HG02759 (cell line): ENCODE data around the gene ATP9B.
"Not testable (repeated sequence)": the region's sequence is repeated elsewhere in the genome, so short reads cannot be mapped to it uniquely, and the experiment has no call there.

Source experiments
- ATAC-seq: cut with Tn5 transposase; IDR thresholded peaks from one replicate; pipeline ENCODE4 v1.9.1; 2021; ENCODE audit warnings: mild to moderate bottlenecking, moderate library complexity; ENCODE audit not compliant: unreplicated experiment

ATP9B gene

DNA sequence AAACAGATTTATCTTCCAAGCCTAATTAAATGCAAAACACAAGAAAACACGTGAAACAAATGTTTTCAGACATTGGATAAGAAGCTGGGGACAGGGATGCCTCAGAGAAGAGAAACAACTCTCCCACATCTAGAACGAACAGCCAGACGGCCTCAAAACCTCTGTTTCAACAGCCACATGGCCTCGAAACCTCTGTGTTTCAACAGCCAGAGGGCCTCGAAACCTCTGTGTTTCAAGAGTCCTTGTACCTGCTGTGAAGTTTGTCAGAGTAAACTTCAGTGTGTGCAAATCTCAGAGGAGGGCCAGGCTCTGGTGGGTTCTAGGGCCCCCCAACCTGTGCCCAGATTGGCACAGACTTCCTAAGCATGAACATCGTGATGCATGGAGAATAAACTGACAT lies 283.2 kb downstream of the ATP9B start:
- no peak for ATAC-seq

DNA sequence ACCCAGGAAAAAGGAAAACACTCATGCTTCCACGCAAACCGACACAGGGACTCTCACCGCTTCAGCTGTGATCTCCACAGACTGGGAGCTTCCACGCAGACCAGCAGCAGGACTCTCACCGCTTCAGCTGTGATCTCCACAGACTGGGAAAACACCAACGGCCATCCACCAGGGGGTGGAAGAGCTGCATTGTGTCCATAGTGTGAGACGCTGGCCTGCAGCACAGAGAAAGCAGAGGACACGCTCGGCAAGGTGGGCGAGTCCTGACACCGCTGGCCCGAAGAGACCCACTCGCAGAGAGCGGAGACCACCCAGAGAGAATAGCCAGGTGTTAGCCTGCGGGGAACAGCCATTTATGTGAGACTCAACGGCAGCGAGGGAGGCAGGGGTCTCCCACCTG lies 284.1 kb downstream of the ATP9B start:
- no peak for ATAC-seq

GRCh38 chr18:79354350-79354749 lies 285.2 kb downstream of the ATP9B start:
- ATAC-seq: no peak

- ATAC-seq: peak; percentile 51
Measured at GRCh38 chr18:79355433-79356335, 286.5 kb downstream of the ATP9B start.

- ATAC-seq: peak; percentile 89
Measured at GRCh38 chr18:79356435-79356834, 287.2 kb downstream of the ATP9B start.

GRCh38 chr18:79360933-79361332 lies 291.7 kb downstream of the ATP9B start:
- ATAC-seq: no peak

- no peak for ATAC-seq
Measured at GRCh38 chr18:79361766-79362522, 292.8 kb downstream of the ATP9B start.

- no peak for ATAC-seq
Measured at GRCh38 chr18:79365701-79366100, 296.5 kb downstream of the ATP9B start.

DNA sequence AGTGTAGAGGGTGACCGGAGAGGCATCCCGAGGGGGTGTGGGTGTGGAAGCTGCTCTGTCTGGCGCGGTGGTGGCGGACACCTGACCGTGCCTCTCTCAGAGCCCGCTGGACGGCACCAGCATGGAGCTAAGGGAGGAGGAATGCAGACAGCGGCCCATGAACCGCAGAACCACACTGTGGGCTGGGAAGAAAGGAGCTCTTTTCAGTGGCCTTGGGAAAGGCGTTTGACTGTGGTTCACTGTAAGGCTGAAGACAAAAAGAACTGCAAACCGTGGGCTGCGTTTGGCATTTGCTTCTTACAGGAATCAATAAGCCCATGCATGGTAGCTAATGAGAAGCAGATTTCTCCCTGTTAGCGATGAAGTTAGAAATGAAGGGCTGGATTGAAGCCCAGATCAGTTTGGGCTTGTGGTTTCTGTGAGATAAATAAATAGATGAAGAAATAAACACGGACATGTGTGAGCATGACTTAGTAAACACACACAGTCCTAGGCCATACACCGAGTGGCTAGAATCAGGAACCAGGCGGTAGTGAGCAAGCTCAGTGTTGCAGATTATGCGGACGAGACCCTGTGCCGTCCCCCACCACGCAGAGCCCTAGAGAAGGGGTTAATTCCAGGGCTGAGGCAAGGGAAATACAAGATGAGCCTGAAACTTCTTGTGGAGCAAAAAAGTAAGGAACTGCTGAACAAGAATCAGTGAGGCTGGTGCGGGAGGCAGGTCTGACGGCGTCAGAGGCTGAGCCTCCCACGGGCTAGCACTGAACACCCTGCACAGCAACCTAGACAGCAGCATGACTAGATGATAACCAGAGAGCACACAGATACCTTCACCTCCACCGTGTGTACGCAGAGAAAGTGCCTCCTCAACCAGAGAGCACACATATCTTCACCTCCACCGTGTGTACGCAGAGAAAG lies 297.2 kb downstream of the ATP9B start:
- ATAC-seq: no peak

DNA sequence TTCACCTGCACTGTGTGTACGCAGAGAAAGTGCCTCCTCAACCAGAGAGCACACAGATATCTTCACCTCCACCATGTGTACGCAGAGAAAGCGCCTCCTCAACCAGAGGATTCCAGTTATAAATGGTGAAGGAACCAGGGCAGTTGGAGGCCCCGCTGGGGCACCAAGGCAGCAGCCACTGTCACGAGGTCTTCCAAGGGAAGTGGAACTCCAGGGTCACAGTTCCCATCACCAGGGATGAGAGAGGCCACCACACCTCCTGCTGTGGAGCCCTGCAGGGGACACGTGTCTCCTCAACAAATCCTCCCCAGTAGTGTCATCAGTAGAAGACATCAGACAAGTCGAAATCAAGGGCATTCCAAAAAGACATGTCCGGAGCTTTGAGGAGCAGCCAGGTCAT lies 298.3 kb downstream of the ATP9B start:
- no peak for ATAC-seq

DNA sequence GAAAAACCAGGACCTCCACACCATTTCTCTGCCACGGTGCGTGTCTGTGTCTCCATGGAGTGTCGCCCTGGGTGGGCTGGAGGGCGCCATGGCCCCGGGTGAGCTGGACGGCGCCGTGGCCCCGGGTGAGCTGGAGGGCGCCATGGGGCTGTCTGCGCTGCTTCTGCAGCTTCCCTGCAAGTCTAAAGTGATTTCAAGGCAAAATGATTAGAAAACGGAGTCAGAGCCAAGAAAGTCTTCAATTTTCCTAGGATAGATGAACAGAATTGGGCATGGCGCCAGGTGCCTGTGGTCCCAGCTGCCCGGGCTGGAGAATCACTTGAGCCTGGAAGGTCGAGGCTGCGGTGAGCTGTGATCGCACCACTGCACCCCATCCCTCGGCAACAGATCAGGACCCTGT lies 298.8 kb downstream of the ATP9B start:
- no peak for ATAC-seq

- no peak for ATAC-seq
Measured at GRCh38 chr18:79368681-79369080, 299.5 kb downstream of the ATP9B start.

DNA sequence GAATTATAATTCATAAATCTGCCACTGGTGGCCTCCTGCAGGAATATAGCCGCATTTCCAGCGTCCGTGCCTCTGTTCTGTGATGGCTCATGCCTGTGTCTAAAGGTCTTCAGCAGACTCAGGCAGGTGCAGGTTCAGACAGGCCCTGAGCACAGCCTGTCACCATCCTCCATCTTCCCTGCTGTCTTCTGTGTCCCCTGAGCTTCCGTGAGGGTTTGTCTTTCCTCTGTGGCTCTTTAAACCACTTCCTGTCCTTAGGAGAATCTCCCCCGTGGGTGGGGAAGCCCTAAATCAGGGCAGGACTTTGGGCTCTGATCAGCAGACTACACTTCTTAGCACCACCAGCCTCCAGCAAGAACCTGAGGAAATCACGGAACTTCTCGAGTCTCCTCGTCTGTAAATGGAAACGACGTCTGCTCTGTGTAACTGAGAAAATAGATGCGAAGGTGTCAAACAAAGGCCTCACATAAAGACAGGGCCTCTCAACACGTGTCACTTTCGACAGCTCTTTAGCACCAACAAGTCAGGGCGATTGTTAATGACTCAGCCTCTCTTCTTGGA lies 302.4 kb downstream of the ATP9B start:
- peak; percentile 45 for ATAC-seq

GRCh38 chr18:79372461-79372860 lies 303.3 kb downstream of the ATP9B start:
- ATAC-seq: no peak

GRCh38 chr18:79372991-79373390 lies 303.8 kb downstream of the ATP9B start:
- ATAC-seq: no peak

DNA sequence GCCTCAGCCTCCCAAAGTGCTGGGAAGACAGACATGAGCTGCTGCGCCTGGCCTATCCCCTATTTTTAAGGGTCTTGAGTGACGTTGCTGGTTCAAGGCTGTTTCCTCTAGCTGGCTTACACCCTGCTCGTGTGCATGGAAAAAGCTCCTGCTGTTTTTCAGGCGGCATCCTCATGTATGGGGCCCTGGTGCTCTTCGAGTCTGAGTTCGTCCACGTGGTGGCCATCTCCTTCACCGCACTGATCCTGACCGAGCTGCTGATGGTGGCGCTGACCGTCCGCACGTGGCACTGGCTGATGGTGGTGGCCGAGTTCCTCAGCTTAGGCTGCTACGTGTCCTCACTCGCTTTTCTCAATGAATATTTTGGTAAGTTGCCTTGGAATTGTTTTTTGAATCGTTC lies 304.5 kb downstream of the ATP9B start:
- ATAC-seq: no peak

DNA sequence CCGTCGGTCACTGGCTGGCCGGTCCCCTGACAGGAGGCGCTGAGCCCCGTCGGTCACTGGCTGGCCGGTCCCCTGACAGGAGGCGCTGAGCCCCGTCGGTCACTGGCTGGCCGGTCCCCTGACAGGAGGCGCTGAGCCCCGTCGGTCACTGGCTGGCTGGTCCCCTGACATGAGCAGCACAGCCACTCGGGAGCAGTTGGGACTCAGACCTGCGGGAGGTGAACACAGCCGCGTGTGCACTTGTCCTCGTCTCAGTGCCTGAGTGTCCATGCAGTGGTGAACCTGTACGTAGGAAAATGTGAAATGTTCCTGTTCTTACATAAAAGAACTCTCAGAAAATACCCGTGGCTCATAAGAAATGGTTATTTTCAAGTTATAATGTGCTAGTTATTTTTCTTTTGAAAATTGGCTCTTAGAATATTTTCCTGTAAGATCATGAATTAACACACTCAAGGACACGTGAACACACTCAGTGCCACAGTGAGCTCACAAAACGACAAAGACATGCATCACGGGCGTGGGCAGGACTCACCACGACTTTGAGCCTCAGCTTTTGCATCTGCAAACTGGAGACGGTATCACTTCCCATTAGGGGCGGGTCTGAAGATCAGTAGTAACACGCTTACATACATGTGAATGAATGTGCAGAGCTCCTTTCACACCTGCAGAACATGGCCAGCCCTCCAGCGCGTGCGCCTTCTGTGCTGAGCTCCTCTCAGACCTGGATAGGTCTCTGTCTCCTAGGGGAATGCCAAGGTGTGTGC lies 305.4 kb downstream of the ATP9B start:
- peak; percentile 79 for ATAC-seq

- ATAC-seq: no peak
Measured at GRCh38 chr18:79375441-79376154, 306.4 kb downstream of the ATP9B start.

- ATAC-seq: not testable (repeated sequence)
Measured at GRCh38 chr18:79376661-79377060, 307.5 kb downstream of the ATP9B start.
